Muscle of back (tissue), 10 donors: ENCODE results near the gene OR2G2. TPM values are rescaled to one million over a fixed set of nuclear protein-coding genes. Genes with fewer than 3 reads are reported as not detected.

Experiments
- polyA plus RNA-seq, 10 donors: library from polyadenylated mRNA; unstranded; fragments of 120-200 nt; gene quantifications; one replicate each; pipeline ENCODE4 v1.2.1, GENCODE V29; 2013; ENCODE audit not compliant: insufficient read length in 10 of 10

OR2G2 gene
- polyA plus RNA-seq, 10 donors: not detected

Other genes starting within 250 kb of the OR2G2 start
- gene NLRP3, start 172.2 kb upstream of the OR2G2 start, polyA plus RNA-seq: 1 to 10 TPM in 9 of 10 donors, under 1 TPM in 1; 0.92 to 1.9 (median 1.1) TPM
- under 1 TPM in 7 of 10 donors, not detected in 3; 0.03 to 0.10 (median 0.05) TPM for gene OR2B11, start 130.3 kb upstream of the OR2G2 start, polyA plus RNA-seq
- under 1 TPM; 0.04 to 0.33 (median 0.18) TPM for gene OR2C3, start 51.9 kb upstream of the OR2G2 start, polyA plus RNA-seq
- gene GCSAML, start 39.2 kb upstream of the OR2G2 start, polyA plus RNA-seq: under 1 TPM; 0.08 to 0.36 (median 0.23) TPM
- gene OR2G3, start 17.2 kb downstream of the OR2G2 start, polyA plus RNA-seq: not detected
- gene OR13G1, start 91.4 kb downstream of the OR2G2 start, polyA plus RNA-seq: not detected
- gene OR6F1, start 128.3 kb downstream of the OR2G2 start, polyA plus RNA-seq: not detected
- not detected for gene OR14K1, start 150.3 kb downstream of the OR2G2 start, polyA plus RNA-seq
- not detected for gene OR14A2, start 159.8 kb downstream of the OR2G2 start, polyA plus RNA-seq
- gene OR1C1, start 172.2 kb downstream of the OR2G2 start, polyA plus RNA-seq: not detected
- gene OR14A16, start 235.8 kb downstream of the OR2G2 start, polyA plus RNA-seq: not detected